ENCODE data around the gene TNN.
"Not testable (repeated sequence)": the region's sequence is repeated elsewhere in the genome, so short reads cannot be mapped to it uniquely, and the experiment has no call there.

Gene TNN

GRCh38 chr1:175095069-175095468 is 27.4 kb downstream of the TNN start:
- H3K4me3 ChIP-seq (ENCODE audit: low read length), result no peak overlapping the region
- TF ChIP-seq CTCF (conservative IDR thresholded peaks at IDR 0.05; ENCODE audit: low read length), result no peak
- no peak for DNase-seq (ENCODE audit: low read depth)

GRCh38 chr1:175095978-175096607 is 28.5 kb downstream of the TNN start:
- H3K4me3 ChIP-seq (ENCODE audit: low read length), result no peak overlapping the region
- DNase-seq (ENCODE audit: low read depth), result no peak
- no peak for TF ChIP-seq CTCF (conservative IDR thresholded peaks at IDR 0.05; ENCODE audit: low read length)

DNA sequence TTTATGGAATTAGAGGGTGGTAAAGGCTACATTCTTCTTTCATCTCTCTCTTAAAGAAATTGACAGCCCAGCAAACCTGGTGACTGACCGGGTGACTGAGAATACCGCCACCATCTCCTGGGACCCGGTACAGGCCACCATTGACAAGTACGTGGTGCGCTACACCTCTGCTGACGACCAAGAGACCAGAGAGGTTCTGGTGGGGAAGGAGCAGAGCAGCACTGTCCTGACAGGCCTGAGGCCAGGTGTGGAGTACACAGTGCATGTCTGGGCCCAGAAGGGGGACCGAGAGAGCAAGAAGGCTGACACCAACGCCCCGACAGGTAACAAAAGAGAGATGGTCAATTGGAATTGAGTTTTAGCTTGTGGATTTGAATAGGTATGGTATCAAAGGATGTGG is 29.7 kb downstream of the TNN start:
- no peak overlapping the region for H3K4me3 ChIP-seq (ENCODE audit: low read length)
- no peak for TF ChIP-seq CTCF (conservative IDR thresholded peaks at IDR 0.05; ENCODE audit: low read length)
- DNase-seq (ENCODE audit: low read depth), result no peak

DNA sequence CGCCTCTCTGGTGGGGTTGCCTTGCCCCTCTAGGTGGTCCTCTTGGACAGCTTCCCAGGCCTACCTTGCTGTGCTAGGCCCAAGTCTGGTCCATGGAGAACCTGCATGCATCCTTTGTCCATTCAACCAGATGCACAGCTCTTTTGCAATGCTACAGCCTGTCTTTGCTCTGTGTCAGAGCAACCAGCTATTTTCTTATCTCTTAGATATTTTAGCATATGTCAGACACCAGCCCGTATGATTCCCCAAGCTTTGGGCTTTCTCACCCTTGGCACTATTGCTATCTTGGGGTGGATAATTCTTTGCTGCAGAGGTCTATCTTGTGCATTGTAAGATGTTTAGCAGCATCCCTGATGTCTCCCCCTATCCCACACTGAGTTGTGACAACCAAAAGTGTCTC is 32.3 kb downstream of the TNN start:
- H3K4me3 ChIP-seq (ENCODE audit: low read length), result no peak overlapping the region
- TF ChIP-seq CTCF (conservative IDR thresholded peaks at IDR 0.05; ENCODE audit: low read length), result no peak
- DNase-seq (ENCODE audit: low read depth), result no peak

DNA sequence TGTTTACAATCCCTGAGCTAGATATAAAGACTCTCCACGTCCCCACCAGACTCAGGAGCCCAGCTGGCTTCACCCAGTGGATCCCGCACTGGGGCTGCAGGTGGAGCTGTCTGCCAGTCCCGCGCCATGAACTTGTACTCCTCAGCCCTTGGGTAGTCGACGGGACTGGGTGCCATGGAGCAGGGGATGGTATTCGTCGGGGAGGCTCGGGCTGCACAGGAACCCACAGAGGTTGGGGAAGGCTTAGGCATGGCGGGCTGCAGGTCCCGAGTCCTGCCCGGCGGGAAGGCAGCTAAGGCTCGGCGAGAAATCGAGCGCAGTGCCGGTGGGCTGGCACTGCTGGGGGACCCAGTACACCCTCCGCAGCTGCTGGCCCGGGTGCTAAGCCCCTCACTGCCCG is 34.5 kb downstream of the TNN start:
- not testable (repeated sequence) for H3K4me3 ChIP-seq (ENCODE audit: low read length); DNase-seq (ENCODE audit: low read depth)

DNA sequence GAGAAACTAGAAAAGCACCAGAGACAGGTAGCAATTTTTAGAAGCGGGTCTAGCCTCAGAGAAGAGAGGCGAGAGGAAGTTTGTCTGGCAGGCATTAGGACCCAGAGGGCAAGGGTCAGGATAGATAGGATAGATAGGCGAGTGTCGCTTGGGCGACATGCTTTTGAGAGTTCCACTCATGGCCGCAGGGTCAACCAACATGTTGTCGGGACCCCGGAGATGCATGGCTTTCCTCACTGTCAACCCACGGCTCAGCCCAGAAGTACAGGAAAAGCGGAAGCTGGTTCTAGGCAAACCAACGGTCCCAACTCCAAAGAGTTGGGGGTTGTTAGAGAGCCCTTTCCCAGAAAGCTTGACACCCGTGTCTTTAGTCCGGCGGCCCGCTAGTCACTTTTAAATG is 38.9 kb downstream of the TNN start:
- H3K4me3 ChIP-seq (ENCODE audit: low read length); DNase-seq (ENCODE audit: low read depth): not testable (repeated sequence)

DNA sequence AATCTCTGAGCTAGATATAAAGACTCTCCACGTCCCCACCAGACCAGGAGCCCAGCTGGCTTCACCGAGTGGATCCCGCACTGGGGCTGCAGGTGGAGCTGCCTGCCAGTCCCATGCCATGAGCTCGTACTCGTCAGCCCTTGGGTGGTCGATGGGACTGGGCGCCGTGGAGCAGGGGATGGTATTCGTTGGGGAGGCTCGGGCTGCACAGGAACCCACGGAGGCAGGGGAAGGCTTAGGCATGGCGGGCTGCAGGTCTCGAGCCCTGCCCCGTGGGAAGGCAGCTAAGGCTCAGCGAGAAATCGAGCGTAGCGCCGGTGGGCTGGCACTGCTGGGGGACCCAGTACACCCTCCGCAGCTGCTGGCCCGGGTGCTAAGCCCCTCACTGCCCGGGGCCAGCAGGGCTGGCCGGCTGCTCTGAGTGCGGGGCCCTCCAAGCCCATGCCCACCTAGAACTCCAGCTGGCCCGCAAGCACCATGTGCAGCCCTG is 40.7 kb downstream of the TNN start:
- DNase-seq (ENCODE audit: low read depth); H3K4me3 ChIP-seq (ENCODE audit: low read length): not testable (repeated sequence)

GRCh38 chr1:175114996-175115395 is 47.4 kb downstream of the TNN start:
- TF ChIP-seq CTCF (conservative IDR thresholded peaks at IDR 0.05; ENCODE audit: low read length), result no peak
- no peak for DNase-seq (ENCODE audit: low read depth)
- no peak overlapping the region for H3K4me3 ChIP-seq (ENCODE audit: low read length)

GRCh38 chr1:175116210-175116798 is 48.7 kb downstream of the TNN start:
- no peak for DNase-seq (ENCODE audit: low read depth)
- TF ChIP-seq CTCF (conservative IDR thresholded peaks at IDR 0.05; ENCODE audit: low read length), result no peak
- H3K4me3 ChIP-seq (ENCODE audit: low read length), result no peak overlapping the region

Measured in AG10803 (cell line).